Mesenchymal stem cell (in vitro differentiated cells and primary cell): Measurements from ENCODE around the gene HSD17B14.
"Not testable (repeated sequence)": the region's sequence is repeated elsewhere in the genome, so short reads cannot be mapped to it uniquely, and the experiment has no call there.

Source experiments
- DNase-seq: peaks from one replicate; pipeline ENCODE4 v3.0.0-alpha.2; 2013
- H2AFZ ChIP-seq: one replicate; pipeline ENCODE4 v1.6.1; 2013; ENCODE audit warnings: low read depth, mild to moderate bottlenecking, control low read depth, inconsistent platforms, low read length, moderate library complexity
- H2AK5ac ChIP-seq: 2 replicates; pipeline ENCODE4 v1.6.1; 2013; ENCODE audit warnings: low read length, moderate library complexity, mild to moderate bottlenecking, inconsistent platforms; ENCODE audit not compliant: severe bottlenecking
- H2BK120ac ChIP-seq: one replicate; pipeline ENCODE4 v1.6.1; 2013; ENCODE audit warnings: low read depth, mild to moderate bottlenecking, inconsistent platforms, low read length, moderate library complexity
- H2BK12ac ChIP-seq, 2 experiments: one replicate each; pipeline ENCODE4 v1.6.1; 2013; ENCODE audit warnings: inconsistent platforms in 2 of 2, low read length in 2 of 2, mild to moderate bottlenecking in 2 of 2, moderate library complexity in 2 of 2, control low read depth in 1 of 2
- H2BK15ac ChIP-seq: one replicate; pipeline ENCODE4 v1.6.1; 2013; ENCODE audit warnings: mild to moderate bottlenecking, low read depth, inconsistent platforms; ENCODE audit not compliant: poor library complexity, severe bottlenecking
- H2BK5ac ChIP-seq: 2 replicates; pipeline ENCODE4 v1.6.1; 2013; ENCODE audit warnings: low read depth, mild to moderate bottlenecking, low read length, control low read depth, inconsistent platforms; ENCODE audit not compliant: poor library complexity, severe bottlenecking
- H3K14ac ChIP-seq, 2 experiments: one replicate each; pipeline ENCODE4 v1.6.1; 2013; ENCODE audit warnings: inconsistent platforms in 2 of 2, low read length in 2 of 2, control low read depth in 1 of 2, mild to moderate bottlenecking in 1 of 2, moderate library complexity in 1 of 2
- H3K18ac ChIP-seq, 2 experiments: one replicate each; pipeline ENCODE4 v1.6.1; 2013; ENCODE audit warnings: inconsistent platforms in 2 of 2, low read length in 2 of 2, control low read depth in 1 of 2, low read depth in 1 of 2, mild to moderate bottlenecking in 1 of 2
- H3K23ac ChIP-seq, 2 experiments: one replicate each; pipeline ENCODE4 v1.6.1; 2013; ENCODE audit warnings: inconsistent platforms in 2 of 2, low read length in 2 of 2, mild to moderate bottlenecking in 2 of 2, moderate library complexity in 2 of 2, control low read depth in 1 of 2
- H3K27ac ChIP-seq: 2 replicates; pipeline ENCODE4 v1.5.1; 2013; ENCODE audit warnings: mild to moderate bottlenecking, moderate library complexity, low read length, control low read depth, inconsistent platforms; ENCODE audit not compliant: poor library complexity, severe bottlenecking
- H3K27me3 ChIP-seq, 2 experiments: 2 replicates each; pipeline versions ENCODE4 v1.6.1 to v1.7.0; 2013; ENCODE audit warnings: low read length in 2 of 2, mild to moderate bottlenecking in 2 of 2, moderate library complexity in 2 of 2, control low read depth in 1 of 2, inconsistent platforms in 1 of 2; ENCODE audit not compliant: control insufficient read depth in 1 of 2, insufficient read depth in 1 of 2
- H3K36me3 ChIP-seq, 2 experiments: 2 replicates each; pipeline versions ENCODE4 v1.6.1 to v1.7.0; 2013; ENCODE audit warnings: low read length in 2 of 2, control low read depth in 1 of 2, inconsistent platforms in 1 of 2, low read depth in 1 of 2, mild to moderate bottlenecking in 1 of 2; ENCODE audit not compliant: insufficient read depth in 2 of 2, control insufficient read depth in 1 of 2
- H3K4ac ChIP-seq, 2 experiments: one replicate each; pipeline ENCODE4 v1.6.1; 2013; ENCODE audit warnings: inconsistent platforms in 2 of 2, low read length in 2 of 2, mild to moderate bottlenecking in 2 of 2, moderate library complexity in 2 of 2, control low read depth in 1 of 2, low read depth in 1 of 2
- H3K4me1 ChIP-seq: 2 replicates; pipeline ENCODE4 v1.6.1; 2013; ENCODE audit warnings: low read depth, low read length, control low read depth; ENCODE audit not compliant: control insufficient read depth, insufficient read depth
- H3K4me2 ChIP-seq: 2 replicates; pipeline ENCODE4 v1.6.1; 2013; ENCODE audit warnings: low read length, mild to moderate bottlenecking, inconsistent platforms; ENCODE audit not compliant: poor library complexity, severe bottlenecking
- H3K4me3 ChIP-seq, 2 experiments: 2 replicates each; pipeline versions ENCODE4 v1.5.1 to v1.7.0; 2013; ENCODE audit warnings: low read length in 2 of 2, mild to moderate bottlenecking in 2 of 2, control low read depth in 1 of 2, low read depth in 1 of 2; ENCODE audit not compliant: insufficient read depth in 1 of 2
- H3K79me1 ChIP-seq: replicated peaks from 2 replicates; pipeline ENCODE4 v1.6.1; 2013; ENCODE audit warnings: mild to moderate bottlenecking, control low read depth, low read length, inconsistent platforms; ENCODE audit not compliant: poor library complexity, severe bottlenecking
- H3K9ac ChIP-seq: 2 replicates; pipeline ENCODE4 v1.7.0; 2013; ENCODE audit warnings: mild to moderate bottlenecking, low read length, moderate library complexity
- H3K9me3 ChIP-seq: 2 replicates; pipeline ENCODE4 v1.7.0; 2013; ENCODE audit warnings: mild to moderate bottlenecking, low read length; ENCODE audit not compliant: control insufficient read depth
- H4K8ac ChIP-seq: one replicate; pipeline ENCODE4 v1.6.1; 2013; ENCODE audit warnings: inconsistent platforms, mild to moderate bottlenecking, low read length, moderate library complexity
- H4K91ac ChIP-seq: one replicate; pipeline ENCODE4 v1.6.1; 2013; ENCODE audit warnings: mild to moderate bottlenecking, low read length, inconsistent platforms
- WGBS: methylation state at CpG from one replicate; pipeline ENCODE4 v1.1.7; 2013; ENCODE audit warnings: mixed read lengths; 5-methylcytosine and 5-hydroxymethylcytosine counted together

Gene HSD17B14

DNA sequence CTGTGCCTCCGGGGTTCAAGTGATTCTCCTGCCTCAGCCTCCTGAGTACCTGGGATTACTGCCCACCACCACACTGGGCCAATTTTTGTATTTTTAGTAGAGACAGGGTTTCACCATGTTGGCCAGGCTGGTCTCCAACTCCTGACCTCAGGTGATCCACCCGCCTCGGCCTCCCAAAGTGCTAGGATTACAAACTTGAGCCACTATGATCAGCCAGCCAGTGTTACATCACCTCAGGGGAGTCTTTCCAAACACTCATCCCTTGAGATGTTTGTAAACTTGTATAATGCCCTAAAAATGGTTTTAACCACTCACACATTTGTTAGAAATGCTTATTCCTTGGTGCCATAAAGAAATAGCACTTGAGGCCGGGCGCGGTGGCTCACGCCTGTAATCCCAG lies 49.9 kb downstream of the HSD17B14 start:
- not testable (repeated sequence) for H3K18ac ChIP-seq, H4K8ac ChIP-seq, H3K27ac ChIP-seq, H2AK5ac ChIP-seq, H3K23ac ChIP-seq, H3K36me3 ChIP-seq, H3K14ac ChIP-seq, H3K9ac ChIP-seq, H2BK5ac ChIP-seq, H4K91ac ChIP-seq, DNase-seq, H3K27me3 ChIP-seq, H3K4me3 ChIP-seq, H3K79me1 ChIP-seq, H2BK120ac ChIP-seq, H3K9me3 ChIP-seq, H3K4me2 ChIP-seq, H3K4ac ChIP-seq, H3K4me1 ChIP-seq, H2BK12ac ChIP-seq, H2BK15ac ChIP-seq, H2AFZ ChIP-seq
- WGBS = 94% methylated on average over 7 of the region's 7 CpGs

DNA sequence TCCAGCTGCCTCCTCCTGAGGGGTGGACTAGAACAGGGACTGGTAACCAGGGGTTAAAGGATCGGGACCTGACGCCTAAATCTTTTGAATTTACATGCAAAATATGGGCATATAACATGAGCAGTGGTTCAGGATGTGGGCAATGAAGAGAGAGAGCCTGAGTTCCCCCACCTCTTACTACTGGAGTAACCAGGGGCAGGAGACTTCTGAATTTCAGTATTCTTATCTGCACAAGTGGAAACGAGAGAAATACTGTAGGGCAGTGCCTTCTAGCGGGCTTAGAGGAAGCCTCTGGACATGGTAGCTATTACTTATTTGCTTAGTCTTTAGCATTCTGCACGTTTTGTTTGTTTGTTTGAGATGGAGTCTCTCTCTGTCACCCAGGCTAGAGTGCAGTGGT lies 51.8 kb downstream of the HSD17B14 start:
- Histone ChIP-seq H3K4me1 (peaks cover 6% of the 10 kb centered on the region), H2AFZ (no peak overlapping the region), H3K4ac (no peak overlapping the region), H2BK5ac (no peak overlapping the region), H2AK5ac (no peak overlapping the region), H3K18ac (no peak overlapping the region), H3K14ac (no peak overlapping the region), H4K91ac (no peak overlapping the region), H3K23ac (no peak overlapping the region), H3K9me3 (no peaks in the 10 kb centered on the region), H2BK15ac (no peak overlapping the region), H2BK12ac (no peak overlapping the region), H3K27me3 (no peaks in the 10 kb centered on the region), H3K9ac (no peak overlapping the region), H3K27ac (no peak overlapping the region), H3K4me2 (no peak overlapping the region), H2BK120ac (no peak overlapping the region), H3K36me3 (no peaks in the 10 kb centered on the region), H3K79me1 (no peaks in the 10 kb centered on the region), H4K8ac (no peak overlapping the region), H3K4me3 (no peak overlapping the region)
- 84% methylated on average over 5 of the region's 5 CpGs for WGBS
- no peak for DNase-seq

- Histone ChIP-seq H2BK5ac (no peak overlapping the region), H3K79me1 (no peaks in the 10 kb centered on the region), H3K27me3 (no peaks in the 10 kb centered on the region), H3K14ac (no peak overlapping the region), H4K91ac (no peak overlapping the region), H2BK12ac (peak overlapping the region; percentile 1 to 66), H3K36me3 (no peaks in the 10 kb centered on the region), H2BK15ac (no peak overlapping the region), H2AFZ (no peak overlapping the region), H3K4me3 (no peak overlapping the region), H2BK120ac (peak overlapping the region; percentile 49), H3K27ac (no peak overlapping the region), H2AK5ac (no peak overlapping the region), H4K8ac (peak overlapping the region; percentile 80), H3K4ac (peak overlapping the region in 1 of 2 experiments; percentile 11), H3K18ac (peak overlapping the region; percentile 56 to 79), H3K4me2 (no peak overlapping the region), H3K4me1 (peaks cover 8% of the 10 kb centered on the region), H3K9ac (no peak overlapping the region), H3K23ac (no peak overlapping the region), H3K9me3 (no peaks in the 10 kb centered on the region)
- WGBS = 33% methylated on average over 14 of the region's 14 CpGs
- peak; percentile 92 for DNase-seq
Measured at GRCh38 chr19:48780631-48781391, 55.5 kb downstream of the HSD17B14 start.

- Histone ChIP-seq H3K4me2 (no peak overlapping the region), H3K4me3 (no peak overlapping the region), H2BK12ac (no peak overlapping the region), H4K91ac (no peak overlapping the region), H3K27me3 (no peaks in the 10 kb centered on the region), H2BK15ac (no peak overlapping the region), H3K23ac (no peak overlapping the region), H2AFZ (no peak overlapping the region), H2BK120ac (no peak overlapping the region), H3K4ac (no peak overlapping the region), H2BK5ac (no peak overlapping the region), H3K14ac (no peak overlapping the region), H3K9ac (no peak overlapping the region), H3K27ac (no peak overlapping the region), H4K8ac (no peak overlapping the region), H2AK5ac (no peak overlapping the region), H3K9me3 (no peaks in the 10 kb centered on the region), H3K18ac (no peak overlapping the region), H3K4me1 (peaks cover 8% of the 10 kb centered on the region), H3K36me3 (no peaks in the 10 kb centered on the region), H3K79me1 (no peaks in the 10 kb centered on the region)
- DNase-seq = no peak
- WGBS = 100% methylated on average over 1 of the region's 1 CpG
Measured at GRCh38 chr19:48779636-48780035, 56.7 kb downstream of the HSD17B14 start.
